LNCaP clone FGC (cell line): ENCODE results near the gene CCDC40.

Experiments used
- DNase-seq: peaks from one replicate; pipeline ENCODE4 v3.0.0-alpha.2; 2011; ENCODE audit warnings: low read depth
- H3K4me3 ChIP-seq: 2 replicates; pipeline ENCODE4 v1.5.1; 2011; ENCODE audit warnings: mild to moderate bottlenecking, low read depth, low read length, control low read depth
- TF ChIP-seq, protein P1 (sequence below): IDR thresholded peaks from 2 replicates; pipeline ENCODE4 v1.5.1; 2012; ENCODE audit warnings: mild to moderate bottlenecking; ENCODE audit not compliant: control insufficient read depth, insufficient read depth; ENCODE audit errors: extremely low read depth

CCDC40 gene

DNA sequence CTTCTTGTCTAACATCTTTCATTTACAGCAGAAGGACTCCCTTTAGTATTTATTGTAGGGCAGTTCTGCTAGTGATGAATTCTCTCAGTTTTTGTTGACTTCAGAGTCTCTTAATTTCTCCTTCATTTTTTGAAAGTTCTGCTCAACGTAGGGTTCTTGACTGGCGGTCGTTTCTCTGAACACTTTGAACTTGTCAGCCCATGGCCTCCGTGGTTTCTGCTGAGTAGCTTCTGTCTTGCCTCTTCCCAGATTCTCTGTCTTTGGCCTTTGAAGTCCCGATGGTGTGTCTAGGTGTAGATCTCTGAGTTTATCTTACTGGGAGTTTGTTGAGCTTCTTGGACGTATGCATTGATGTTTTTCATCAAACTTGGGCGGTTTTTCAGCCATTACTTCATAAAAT lies 78.3 kb downstream of the CCDC40 start:
- DNase-seq, result no peak
- TF ChIP-seq, protein P1, sequence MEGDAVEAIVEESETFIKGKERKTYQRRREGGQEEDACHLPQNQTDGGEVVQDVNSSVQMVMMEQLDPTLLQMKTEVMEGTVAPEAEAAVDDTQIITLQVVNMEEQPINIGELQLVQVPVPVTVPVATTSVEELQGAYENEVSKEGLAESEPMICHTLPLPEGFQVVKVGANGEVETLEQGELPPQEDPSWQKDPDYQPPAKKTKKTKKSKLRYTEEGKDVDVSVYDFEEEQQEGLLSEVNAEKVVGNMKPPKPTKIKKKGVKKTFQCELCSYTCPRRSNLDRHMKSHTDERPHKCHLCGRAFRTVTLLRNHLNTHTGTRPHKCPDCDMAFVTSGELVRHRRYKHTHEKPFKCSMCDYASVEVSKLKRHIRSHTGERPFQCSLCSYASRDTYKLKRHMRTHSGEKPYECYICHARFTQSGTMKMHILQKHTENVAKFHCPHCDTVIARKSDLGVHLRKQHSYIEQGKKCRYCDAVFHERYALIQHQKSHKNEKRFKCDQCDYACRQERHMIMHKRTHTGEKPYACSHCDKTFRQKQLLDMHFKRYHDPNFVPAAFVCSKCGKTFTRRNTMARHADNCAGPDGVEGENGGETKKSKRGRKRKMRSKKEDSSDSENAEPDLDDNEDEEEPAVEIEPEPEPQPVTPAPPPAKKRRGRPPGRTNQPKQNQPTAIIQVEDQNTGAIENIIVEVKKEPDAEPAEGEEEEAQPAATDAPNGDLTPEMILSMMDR, result no peak
- H3K4me3 ChIP-seq, result no peak overlapping the region

DNA sequence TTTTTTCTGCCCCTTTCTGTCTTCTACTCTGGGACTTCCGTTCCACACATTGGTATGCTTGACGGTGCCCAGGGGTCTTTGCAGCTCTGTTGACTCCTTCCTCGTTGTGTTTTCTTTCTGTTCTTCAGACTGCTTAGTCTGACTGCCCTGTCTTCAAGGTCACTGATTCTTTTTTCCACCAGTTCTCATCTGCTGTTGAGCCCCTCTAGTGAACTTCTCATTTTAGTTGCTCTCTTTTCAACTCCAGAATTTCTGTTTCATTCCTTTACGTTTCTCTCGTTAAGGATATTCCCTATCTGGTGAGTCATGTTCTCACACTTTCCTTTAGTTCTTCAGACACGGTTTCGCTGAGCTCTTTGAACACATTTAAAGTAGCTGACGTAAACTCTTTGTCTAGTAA lies 78.7 kb downstream of the CCDC40 start:
- no peak overlapping the region for H3K4me3 ChIP-seq
- no peak for DNase-seq
- TF ChIP-seq, protein P1, result no peak

DNA sequence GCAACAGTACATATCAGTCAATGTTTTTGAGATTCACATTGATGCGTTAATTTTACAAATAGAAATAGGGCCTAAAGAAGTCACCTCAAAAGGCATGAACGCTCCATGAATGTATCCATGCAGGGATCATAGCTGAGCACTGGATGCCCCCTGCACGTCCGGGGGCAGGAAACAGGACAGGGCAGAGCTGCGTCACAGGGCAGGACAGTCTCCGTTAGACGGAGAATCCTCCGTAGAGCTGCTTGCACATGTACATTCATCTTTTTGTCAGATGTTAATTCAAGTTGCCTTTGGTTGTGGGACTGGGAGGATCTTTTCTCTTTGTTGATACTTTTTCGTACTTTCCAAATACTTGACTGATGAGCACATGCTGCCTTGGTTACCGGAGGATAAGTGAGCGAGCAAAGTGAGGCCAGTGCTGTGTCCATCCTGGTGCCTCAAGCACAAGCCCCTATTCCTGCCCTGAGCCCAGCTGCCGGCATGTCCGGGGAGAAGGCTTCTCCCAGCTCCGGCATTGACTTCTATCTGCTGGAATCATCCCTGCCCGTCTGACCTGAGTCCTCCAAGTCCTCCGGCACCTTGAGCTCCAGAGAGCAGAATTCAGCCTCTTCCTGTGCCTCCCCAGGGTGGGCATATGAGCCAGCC lies 80.0 kb downstream of the CCDC40 start:
- no peak for DNase-seq
- TF ChIP-seq, protein P1, result no peak
- H3K4me3 ChIP-seq, result no peak overlapping the region

DNA sequence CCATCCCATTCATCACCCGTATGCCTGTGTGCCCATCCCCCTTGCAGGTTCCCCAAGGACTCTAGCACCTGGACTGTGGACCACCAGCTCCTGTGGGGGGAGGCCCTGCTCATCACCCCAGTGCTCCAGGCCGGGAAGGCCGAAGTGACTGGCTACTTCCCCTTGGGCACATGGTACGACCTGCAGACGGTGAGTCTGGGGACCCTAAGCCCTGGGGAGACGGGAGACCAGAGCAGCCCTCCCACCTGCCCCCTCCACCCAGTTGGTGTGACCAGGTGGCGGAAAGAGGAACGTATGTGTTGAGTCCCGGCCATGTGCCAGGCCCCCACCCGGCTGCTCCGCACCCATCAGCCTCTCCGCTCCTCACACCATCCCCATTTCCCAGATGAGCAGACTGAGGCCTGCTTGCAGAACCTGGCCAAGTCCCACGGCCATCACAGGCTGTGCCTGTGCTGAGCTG lies 80.5 kb downstream of the CCDC40 start:
- no peak for DNase-seq
- TF ChIP-seq, protein P1, result no peak
- H3K4me3 ChIP-seq, result no peak overlapping the region

DNA sequence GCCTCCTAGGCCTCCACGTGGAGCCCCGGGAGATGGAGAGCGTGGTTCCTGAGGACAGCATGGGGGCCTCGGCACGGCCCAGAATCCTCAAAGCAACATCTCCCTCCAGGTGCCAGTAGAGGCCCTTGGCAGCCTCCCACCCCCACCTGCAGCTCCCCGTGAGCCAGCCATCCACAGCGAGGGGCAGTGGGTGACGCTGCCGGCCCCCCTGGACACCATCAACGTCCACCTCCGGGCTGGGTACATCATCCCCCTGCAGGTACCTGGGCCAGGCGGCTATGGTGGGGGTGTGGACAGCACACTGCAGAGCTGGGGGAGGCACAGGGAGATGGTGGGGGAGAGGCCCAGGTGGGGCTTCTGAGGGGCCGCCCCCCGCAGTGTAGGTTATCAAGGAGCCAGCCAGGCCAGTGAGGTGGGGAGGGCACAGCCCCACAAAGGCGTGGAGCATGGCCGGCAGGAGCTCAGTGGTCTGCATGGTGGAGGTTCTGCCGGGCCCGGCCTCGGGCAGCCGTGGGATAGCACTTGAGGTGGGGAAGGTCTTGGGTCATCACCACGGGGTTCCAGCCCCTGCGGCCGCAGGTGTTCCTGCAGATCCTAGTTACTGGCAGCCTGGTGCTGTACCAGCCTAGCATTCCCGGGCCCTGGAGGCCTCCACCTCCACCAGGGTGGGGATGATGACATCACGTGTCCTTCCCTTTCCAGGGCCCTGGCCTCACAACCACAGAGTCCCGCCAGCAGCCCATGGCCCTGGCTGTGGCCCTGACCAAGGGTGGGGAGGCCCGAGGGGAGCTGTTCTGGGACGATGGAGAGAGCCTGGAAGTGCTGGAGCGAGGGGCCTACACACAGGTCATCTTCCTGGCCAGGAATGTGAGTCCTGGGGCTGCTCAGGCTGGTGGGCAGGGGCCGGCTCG lies 81.3 kb downstream of the CCDC40 start:
- TF ChIP-seq, protein P1, result no peak
- H3K4me3 ChIP-seq, result no peak overlapping the region
- no peak for DNase-seq

DNA sequence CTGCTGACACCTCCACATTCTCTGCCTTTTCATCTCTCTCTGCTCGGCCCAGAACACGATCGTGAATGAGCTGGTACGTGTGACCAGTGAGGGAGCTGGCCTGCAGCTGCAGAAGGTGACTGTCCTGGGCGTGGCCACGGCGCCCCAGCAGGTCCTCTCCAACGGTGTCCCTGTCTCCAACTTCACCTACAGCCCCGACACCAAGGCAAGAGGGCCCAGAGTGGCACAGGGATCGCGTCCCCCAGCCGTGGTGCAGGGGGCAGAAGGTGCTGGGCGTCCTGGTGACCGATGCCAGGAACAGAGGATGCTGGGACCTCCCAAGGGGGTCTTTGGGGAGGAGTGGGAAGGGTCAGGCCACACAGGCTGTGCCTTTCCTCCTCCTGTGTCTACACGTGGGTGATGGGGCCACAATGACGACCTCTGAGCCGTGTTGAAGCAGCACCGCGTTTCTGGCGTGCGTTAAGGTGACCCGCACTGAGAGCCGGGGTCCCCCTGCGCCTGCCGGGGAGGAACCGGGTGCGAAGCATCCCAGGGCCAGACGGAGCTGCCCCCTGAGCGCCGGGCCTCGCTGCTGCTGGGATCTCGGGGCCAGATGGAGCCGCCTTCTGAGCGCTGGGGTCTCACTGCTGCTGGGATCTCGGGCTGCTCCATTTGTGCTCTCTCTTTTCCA lies 82.3 kb downstream of the CCDC40 start:
- TF ChIP-seq, protein P1, result no peak
- no peak for DNase-seq
- H3K4me3 ChIP-seq, result no peak overlapping the region
